ENCODE results near the gene HIPK3.

Gene HIPK3

GRCh38 chr11:33396361-33396760, 139.2 kb downstream of the HIPK3 start:
- TF ChIP-seq CTCF (IDR thresholded peaks at IDR 0.05), result no peak
- Histone ChIP-seq H3K4me3 (no peak overlapping the region), H3K27ac (no peak overlapping the region), H3K36me3 (no peaks in the 10 kb centered on the region), H3K27me3 (peaks cover 0 to 5% of the 10 kb centered on the region in 2 donors), H3K9me3 (no peaks in the 10 kb centered on the region), H3K4me1 (no peaks in the 10 kb centered on the region)
- no peak for DNase-seq
- intact Hi-C loops (cut with DNase I; ENCODE audit: low total_unique reads), result no loop called here

- no peak overlapping the region for H3K27ac ChIP-seq
- H3K27me3 ChIP-seq, result peaks cover 0 to 2% of the 10 kb centered on the region in 2 donors
- no peaks in the 10 kb centered on the region for H3K36me3 ChIP-seq
- no peak for TF ChIP-seq CTCF (IDR thresholded peaks at IDR 0.05)
- no peaks in the 10 kb centered on the region for H3K4me1 ChIP-seq
- DNase-seq, result no peak
- H3K4me3 ChIP-seq, result no peak overlapping the region
- H3K9me3 ChIP-seq, result no peaks in the 10 kb centered on the region
- intact Hi-C loops (cut with DNase I; ENCODE audit: low total_unique reads), result no loop called here
These were observed 142.2 kb downstream of the HIPK3 start for GRCh38 chr11:33399421-33399820.

- Histone ChIP-seq H3K4me3 (no peak overlapping the region), H3K27ac (no peak overlapping the region), H3K27me3 (peaks cover 0 to 2% of the 10 kb centered on the region in 2 donors), H3K4me1 (no peaks in the 10 kb centered on the region), H3K9me3 (no peaks in the 10 kb centered on the region), H3K36me3 (no peaks in the 10 kb centered on the region)
- intact Hi-C loops (cut with DNase I; ENCODE audit: low total_unique reads), result no loop called here
- DNase-seq, result no peak
- TF ChIP-seq CTCF (IDR thresholded peaks at IDR 0.05), result no peak
These were observed 144.9 kb downstream of the HIPK3 start for GRCh38 chr11:33402066-33402465.

- intact Hi-C loops (cut with DNase I; ENCODE audit: low total_unique reads), result no loop called here
- peaks cover 0 to 2% of the 10 kb centered on the region in 2 donors for H3K27me3 ChIP-seq
- no peaks in the 10 kb centered on the region for H3K36me3 ChIP-seq
- TF ChIP-seq CTCF (IDR thresholded peaks at IDR 0.05), result no peak
- no peak overlapping the region for H3K4me3 ChIP-seq
- no peaks in the 10 kb centered on the region for H3K4me1 ChIP-seq
- no peak for DNase-seq
- H3K9me3 ChIP-seq, result no peaks in the 10 kb centered on the region
- no peak overlapping the region for H3K27ac ChIP-seq
These were observed 146.2 kb downstream of the HIPK3 start for GRCh38 chr11:33403344-33403743.

- H3K27ac ChIP-seq, result no peak overlapping the region
- no peak overlapping the region for H3K4me3 ChIP-seq
- no peak for DNase-seq
- H3K9me3 ChIP-seq, result no peaks in the 10 kb centered on the region
- no peaks in the 10 kb centered on the region for H3K36me3 ChIP-seq
- H3K4me1 ChIP-seq, result no peaks in the 10 kb centered on the region
- intact Hi-C loops (cut with DNase I; ENCODE audit: low total_unique reads), result no loop called here
- peaks cover 0 to 2% of the 10 kb centered on the region in 2 donors for H3K27me3 ChIP-seq
- no peak for TF ChIP-seq CTCF (IDR thresholded peaks at IDR 0.05)
These were observed 148.8 kb downstream of the HIPK3 start for GRCh38 chr11:33405834-33406602.

Measured in tibial artery (tissue), 4 donors.